ENCODE data around the gene CDC42BPB. TPM values are rescaled to one million over a fixed set of nuclear protein-coding genes. Genes with fewer than 3 reads are reported as not detected.

CDC42BPB gene
- total RNA-seq, 3 donors from 2014 or later: 64.0 to 110 (median 98.0) TPM

DNA sequence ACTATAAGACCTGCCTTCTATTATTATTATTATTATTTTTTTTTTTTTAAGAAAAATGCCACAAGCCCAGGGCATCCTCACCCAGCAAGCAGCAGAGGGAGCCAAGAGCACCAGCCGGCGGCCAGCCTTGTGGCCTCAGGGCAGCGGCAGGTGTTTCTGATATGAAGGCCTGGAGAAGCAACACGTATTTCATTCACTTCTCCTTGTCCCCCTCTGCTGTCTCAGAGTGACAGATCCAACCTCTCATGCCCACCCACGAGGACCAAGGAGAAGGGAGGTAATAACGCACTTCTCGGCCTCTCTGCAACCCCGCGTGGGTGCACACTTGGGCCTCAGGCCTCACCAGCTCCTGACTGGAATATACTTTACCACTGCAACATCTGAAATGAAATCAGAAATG lies 25.4 kb downstream of the CDC42BPB start:
- DNase-seq (ENCODE audit: low spot score in 2 of 2): peak in 1 of 2 donors; percentile 17
- Histone ChIP-seq H3K9me3 (no peaks in the 10 kb centered on the region), H3K27ac (no peak overlapping the region), H3K27me3 (no peaks in the 10 kb centered on the region), H3K4me1 (no peaks in the 10 kb centered on the region), H3K4me3 (no peak overlapping the region), H3K36me3 (no peaks in the 10 kb centered on the region)
- intact Hi-C loops (cut with DNase I; ENCODE audit: low total_unique reads): no loop called here
- TF ChIP-seq POLR2A (IDR thresholded peaks at IDR 0.05) (no peak), POLR2AphosphoS5 (IDR thresholded peaks at IDR 0.05) (no peak)
- TF ChIP-seq, protein P1, sequence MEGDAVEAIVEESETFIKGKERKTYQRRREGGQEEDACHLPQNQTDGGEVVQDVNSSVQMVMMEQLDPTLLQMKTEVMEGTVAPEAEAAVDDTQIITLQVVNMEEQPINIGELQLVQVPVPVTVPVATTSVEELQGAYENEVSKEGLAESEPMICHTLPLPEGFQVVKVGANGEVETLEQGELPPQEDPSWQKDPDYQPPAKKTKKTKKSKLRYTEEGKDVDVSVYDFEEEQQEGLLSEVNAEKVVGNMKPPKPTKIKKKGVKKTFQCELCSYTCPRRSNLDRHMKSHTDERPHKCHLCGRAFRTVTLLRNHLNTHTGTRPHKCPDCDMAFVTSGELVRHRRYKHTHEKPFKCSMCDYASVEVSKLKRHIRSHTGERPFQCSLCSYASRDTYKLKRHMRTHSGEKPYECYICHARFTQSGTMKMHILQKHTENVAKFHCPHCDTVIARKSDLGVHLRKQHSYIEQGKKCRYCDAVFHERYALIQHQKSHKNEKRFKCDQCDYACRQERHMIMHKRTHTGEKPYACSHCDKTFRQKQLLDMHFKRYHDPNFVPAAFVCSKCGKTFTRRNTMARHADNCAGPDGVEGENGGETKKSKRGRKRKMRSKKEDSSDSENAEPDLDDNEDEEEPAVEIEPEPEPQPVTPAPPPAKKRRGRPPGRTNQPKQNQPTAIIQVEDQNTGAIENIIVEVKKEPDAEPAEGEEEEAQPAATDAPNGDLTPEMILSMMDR (IDR thresholded peaks at IDR 0.05): no peak

DNA sequence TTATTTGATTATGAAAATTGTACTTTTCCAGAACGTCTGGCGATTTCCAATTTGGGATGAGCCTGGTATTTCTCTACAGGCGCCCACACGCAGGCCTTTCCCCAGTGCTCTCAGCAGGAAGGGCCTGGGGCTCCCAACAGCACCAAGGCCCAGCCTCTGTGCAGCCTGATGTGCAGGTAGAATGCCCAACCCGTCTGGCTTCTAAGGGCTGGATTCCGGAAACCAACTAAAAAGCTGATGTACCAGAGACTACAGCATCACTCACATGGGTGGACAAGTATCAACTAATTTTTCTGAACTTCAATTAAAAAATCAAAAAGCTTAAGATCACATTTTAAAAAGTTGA lies 25.8 kb downstream of the CDC42BPB start:
- Histone ChIP-seq H3K9me3 (no peaks in the 10 kb centered on the region), H3K4me3 (no peak overlapping the region), H3K36me3 (no peaks in the 10 kb centered on the region), H3K27me3 (no peaks in the 10 kb centered on the region), H3K27ac (peak overlapping the region; percentile 30 to 42), H3K4me1 (no peaks in the 10 kb centered on the region)
- DNase-seq (ENCODE audit: low spot score in 2 of 2): peak in 1 of 2 donors; percentile 30
- intact Hi-C loops (cut with DNase I; ENCODE audit: low total_unique reads): no loop called here
- TF ChIP-seq, protein P1 (IDR thresholded peaks at IDR 0.05): no peak
- TF ChIP-seq POLR2AphosphoS5 (IDR thresholded peaks at IDR 0.05) (no peak), POLR2A (IDR thresholded peaks at IDR 0.05) (no peak)

DNA sequence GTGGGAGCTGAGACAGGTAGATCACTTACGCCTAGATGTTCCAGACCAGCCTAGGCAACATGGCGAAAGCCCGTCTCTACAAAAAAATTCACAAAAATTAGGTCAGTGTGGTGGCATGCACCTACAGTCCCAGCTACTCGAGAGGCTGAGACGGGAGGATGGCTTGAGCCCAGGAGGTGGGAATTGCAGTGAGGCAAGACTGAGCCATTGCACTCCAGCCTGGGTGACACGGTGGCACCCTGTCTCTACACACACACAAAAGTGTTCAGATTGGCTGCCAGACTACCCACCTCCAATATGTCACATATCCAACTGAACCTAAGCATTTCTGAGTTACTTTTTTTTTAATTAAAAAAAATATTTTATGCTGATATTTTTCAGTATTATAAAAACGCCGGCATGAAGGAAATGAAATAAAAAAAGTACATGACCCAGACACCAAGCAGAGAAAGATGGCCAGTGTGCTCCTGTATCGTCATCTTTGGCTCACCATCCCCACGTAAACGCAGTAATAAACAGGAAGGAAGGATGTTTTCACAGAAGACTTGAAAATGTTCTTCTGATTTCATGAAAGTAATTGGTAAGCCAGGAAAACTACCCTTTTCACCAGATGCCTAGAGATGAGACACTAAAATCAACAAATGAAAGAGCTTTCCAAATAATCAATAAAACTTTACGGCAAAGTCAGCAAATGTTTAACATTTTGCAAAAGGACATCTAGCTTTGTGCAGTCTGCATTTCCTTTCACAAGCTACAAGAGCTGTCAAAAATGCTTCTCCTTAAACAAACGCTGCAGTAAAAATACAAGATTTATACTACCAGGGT lies 26.4 kb downstream of the CDC42BPB start:
- intact Hi-C loops (cut with DNase I; ENCODE audit: low total_unique reads): no loop called here
- H3K4me1 ChIP-seq: no peaks in the 10 kb centered on the region
- H3K27ac ChIP-seq: peak overlapping the region; percentile 30 to 42
- H3K27me3 ChIP-seq: no peaks in the 10 kb centered on the region
- no peaks in the 10 kb centered on the region for H3K9me3 ChIP-seq
- no peaks in the 10 kb centered on the region for H3K36me3 ChIP-seq
- H3K4me3 ChIP-seq: no peak overlapping the region
- no peak for TF ChIP-seq POLR2AphosphoS5 (IDR thresholded peaks at IDR 0.05)
- TF ChIP-seq, protein P1 (IDR thresholded peaks at IDR 0.05): no peak
- no peak for TF ChIP-seq POLR2A (IDR thresholded peaks at IDR 0.05)
- DNase-seq (ENCODE audit: low spot score in 2 of 2): peak in 1 of 2 donors; percentile 31

DNA sequence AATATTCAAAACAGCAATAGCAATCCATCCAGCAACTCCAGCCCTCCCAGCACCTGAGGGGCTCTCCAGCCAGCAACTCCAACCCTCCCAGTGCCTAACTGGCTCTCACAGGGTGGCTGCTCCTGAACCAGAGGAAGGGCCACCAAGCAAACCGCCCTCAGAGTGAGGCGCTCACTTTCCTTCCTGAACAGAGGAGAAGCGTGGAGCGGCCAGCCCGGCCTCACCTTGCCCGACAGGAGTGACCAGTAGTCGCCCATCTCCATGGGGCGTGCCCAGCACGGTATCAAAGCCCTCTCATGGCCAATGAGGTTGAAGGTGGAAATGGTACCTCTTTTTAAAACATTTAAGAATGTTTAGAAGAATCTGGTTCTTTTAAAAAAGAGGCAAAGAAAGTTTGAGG lies 27.4 kb downstream of the CDC42BPB start:
- H3K9me3 ChIP-seq: no peaks in the 10 kb centered on the region
- H3K4me3 ChIP-seq: no peak overlapping the region
- no peaks in the 10 kb centered on the region for H3K36me3 ChIP-seq
- TF ChIP-seq POLR2AphosphoS5 (IDR thresholded peaks at IDR 0.05): no peak
- TF ChIP-seq POLR2A (IDR thresholded peaks at IDR 0.05): no peak
- TF ChIP-seq, protein P1 (IDR thresholded peaks at IDR 0.05): no peak
- H3K4me1 ChIP-seq: no peaks in the 10 kb centered on the region
- DNase-seq (ENCODE audit: low spot score in 2 of 2): peak in 1 of 2 donors; percentile 44
- H3K27ac ChIP-seq: no peak overlapping the region
- no peaks in the 10 kb centered on the region for H3K27me3 ChIP-seq
- intact Hi-C loops (cut with DNase I; ENCODE audit: low total_unique reads): no loop called here

DNA sequence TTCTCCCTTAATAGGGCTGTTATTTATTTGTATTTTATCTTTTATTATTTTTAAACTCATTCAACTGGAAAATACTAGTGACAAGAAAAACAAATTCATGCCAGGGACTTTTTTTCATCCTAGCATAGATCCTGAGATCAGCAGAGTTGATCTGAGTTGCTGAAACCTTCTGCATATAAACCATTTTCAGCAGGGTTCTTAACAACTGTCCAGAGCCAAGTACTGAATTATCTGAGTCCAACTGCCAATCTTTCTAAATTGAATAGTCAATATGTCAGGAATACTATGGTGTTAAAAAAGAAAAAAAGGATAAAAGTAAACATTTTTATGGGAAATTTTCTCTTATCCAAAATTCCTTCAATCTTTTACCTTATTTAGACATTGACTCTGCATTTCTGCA lies 28.6 kb downstream of the CDC42BPB start:
- Histone ChIP-seq H3K4me3 (no peak overlapping the region), H3K36me3 (no peaks in the 10 kb centered on the region), H3K27me3 (no peaks in the 10 kb centered on the region), H3K4me1 (no peaks in the 10 kb centered on the region), H3K27ac (no peak overlapping the region), H3K9me3 (no peaks in the 10 kb centered on the region)
- intact Hi-C loops (cut with DNase I; ENCODE audit: low total_unique reads): no loop called here
- DNase-seq (ENCODE audit: low spot score in 2 of 2): no peak
- TF ChIP-seq POLR2AphosphoS5 (IDR thresholded peaks at IDR 0.05) (no peak), POLR2A (IDR thresholded peaks at IDR 0.05) (no peak)
- TF ChIP-seq, protein P1 (IDR thresholded peaks at IDR 0.05): no peak

All from breast epithelium (tissue), 4 donors.